Neural progenitor cell (in vitro differentiated cells): ENCODE data around the gene SIX4. TPM values are rescaled to one million over a fixed set of nuclear protein-coding genes. Genes with fewer than 3 reads are reported as not detected.

ENCODE experiments used
- DNase-seq: peaks from one replicate; pipeline ENCODE4 v3.0.0-alpha.2; 2016; ENCODE audit warnings: low spot score
- H2AFZ ChIP-seq: fragments of 200-600 bp; sonication (generic); replicated peaks from 2 replicates; pipeline ENCODE4 v1.6.1; 2016; ENCODE audit warnings: antibody characterized with exemption
- H3F3A ChIP-seq: fragments of 200-600 bp; sonication (generic); 2 replicates; pipeline ENCODE4 v1.6.1; 2016; ENCODE audit warnings: antibody characterized with exemption, low read depth
- H3K27ac ChIP-seq: fragments of 200-600 bp; sonication (generic); 2 replicates; pipeline ENCODE4 v1.5.1; 2016; ENCODE audit warnings: mild to moderate bottlenecking
- H3K27me3 ChIP-seq: fragments of 200-600 bp; sonication (generic); 2 replicates; pipeline ENCODE4 v1.6.1; 2016; ENCODE audit warnings: mild to moderate bottlenecking, moderate library complexity
- H3K36me3 ChIP-seq: fragments of 200-600 bp; sonication (generic); 2 replicates; pipeline ENCODE4 v1.5.1; 2016
- H3K4me1 ChIP-seq: fragments of 200-600 bp; sonication (generic); 2 replicates; pipeline ENCODE4 v1.6.1; 2016; ENCODE audit warnings: mixed run types
- H3K4me2 ChIP-seq: fragments of 200-600 bp; sonication (generic); 2 replicates; pipeline ENCODE4 v1.6.1; 2016
- H3K4me3 ChIP-seq: fragments of 200-600 bp; sonication (generic); 2 replicates; pipeline ENCODE4 v1.5.1; 2016
- H3K79me2 ChIP-seq: fragments of 200-600 bp; sonication (generic); 2 replicates; pipeline ENCODE4 v1.6.1; 2016; ENCODE audit warnings: low read depth
- H3K9ac ChIP-seq: fragments of 200-600 bp; sonication (generic); 2 replicates; pipeline ENCODE4 v1.6.1; 2016
- H3K9me3 ChIP-seq: fragments of 200-600 bp; sonication (generic); 2 replicates; pipeline ENCODE4 v1.5.1; 2016; ENCODE audit warnings: low read depth
- H4K20me1 ChIP-seq: fragments of 200-600 bp; sonication (generic); 2 replicates; pipeline ENCODE4 v1.6.1; 2016; ENCODE audit warnings: low read depth
- H3K27ac Mint-ChIP-seq: 3 replicates; pipeline ENCODE4 v1.8.0; 2021; ENCODE audit warnings: mixed read lengths
- H3K27me3 Mint-ChIP-seq: 2 replicates; pipeline ENCODE4 v1.8.0; 2022; ENCODE audit warnings: low read depth, mild to moderate bottlenecking, inconsistent platforms, moderate library complexity, mixed read lengths; ENCODE audit not compliant: insufficient read depth
- H3K36me3 Mint-ChIP-seq: 3 replicates; pipeline ENCODE4 v1.8.0; 2021; ENCODE audit warnings: mixed read lengths
- H3K4me1 Mint-ChIP-seq: 3 replicates; pipeline ENCODE4 v1.8.0; 2021; ENCODE audit warnings: mixed read lengths
- H3K4me3 Mint-ChIP-seq: 3 replicates; pipeline ENCODE4 v1.8.0; 2021; ENCODE audit warnings: mild to moderate bottlenecking, moderate library complexity, mixed read lengths
- H3K9me3 Mint-ChIP-seq: 3 replicates; pipeline ENCODE4 v1.8.0; 2020; ENCODE audit warnings: mixed read lengths
- EZH2 ChIP-seq: fragments of 200-600 bp; sonication (generic); IDR thresholded peaks from 2 replicates; pipeline ENCODE4 v1.6.1; 2017; ENCODE audit warnings: antibody characterized with exemption, mild to moderate bottlenecking, moderate library complexity
- EZH2phosphoT487 ChIP-seq: fragments of 200-600 bp; sonication (generic); IDR thresholded peaks from 2 replicates; pipeline ENCODE4 v1.6.1; 2017; ENCODE audit warnings: antibody characterized with exemption
- total RNA-seq: library from RNA; depleted of rRNA; stranded (reverse); fragments of >200 nt; gene quantifications from 2 replicates; pipeline ENCODE4 v1.2.3, GENCODE V29; 2015; ENCODE audit warnings: low replicate concordance
- TF ChIP-seq, protein P1 (sequence below): fragments of 200-600 bp; sonication (generic); IDR thresholded peaks from 2 replicates; pipeline ENCODE4 v1.5.1; 2017; ENCODE audit warnings: antibody characterized with exemption, mild to moderate bottlenecking

The SIX4 gene
- total RNA-seq, 1 donor from 2014 or later: 32.9 TPM

DNA sequence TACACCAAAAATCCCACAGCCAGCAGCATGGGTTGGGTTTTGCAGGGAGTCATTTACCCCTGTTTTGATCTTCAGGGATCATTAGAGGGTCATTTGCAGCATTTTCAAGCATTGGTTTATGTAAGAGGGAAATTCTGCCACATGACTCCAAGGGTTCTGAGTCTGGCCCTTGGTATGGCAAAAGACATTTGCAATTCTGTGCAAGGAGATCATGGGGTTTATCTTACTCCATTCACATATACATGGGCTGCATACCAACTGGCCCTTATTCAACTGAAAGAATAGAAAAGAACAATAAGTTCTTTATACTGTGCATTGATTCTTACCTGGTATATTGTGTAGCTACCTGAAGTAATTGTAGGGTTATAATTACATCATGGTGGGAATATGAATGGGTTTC lies 13.7 kb downstream of the SIX4 start:
- Mint-ChIP-seq H3K27ac (no peak overlapping the region), H3K27me3 (no peaks in the 10 kb centered on the region), H3K4me1 (no peaks in the 10 kb centered on the region), H3K36me3 (peaks cover 9% of the 10 kb centered on the region), H3K4me3 (no peak overlapping the region), H3K9me3 (no peaks in the 10 kb centered on the region)
- no peak overlapping the region for H3K27ac ChIP-seq
- peaks cover 15% of the 10 kb centered on the region for H3K36me3 ChIP-seq
- no peak overlapping the region for H3K4me2 ChIP-seq
- no peaks in the 10 kb centered on the region for H3K27me3 ChIP-seq
- peaks cover 5% of the 10 kb centered on the region for H3F3A ChIP-seq
- H3K9ac ChIP-seq: no peak overlapping the region
- TF ChIP-seq EZH2 (no peak), EZH2phosphoT487 (no peak)
- TF ChIP-seq, protein P1, sequence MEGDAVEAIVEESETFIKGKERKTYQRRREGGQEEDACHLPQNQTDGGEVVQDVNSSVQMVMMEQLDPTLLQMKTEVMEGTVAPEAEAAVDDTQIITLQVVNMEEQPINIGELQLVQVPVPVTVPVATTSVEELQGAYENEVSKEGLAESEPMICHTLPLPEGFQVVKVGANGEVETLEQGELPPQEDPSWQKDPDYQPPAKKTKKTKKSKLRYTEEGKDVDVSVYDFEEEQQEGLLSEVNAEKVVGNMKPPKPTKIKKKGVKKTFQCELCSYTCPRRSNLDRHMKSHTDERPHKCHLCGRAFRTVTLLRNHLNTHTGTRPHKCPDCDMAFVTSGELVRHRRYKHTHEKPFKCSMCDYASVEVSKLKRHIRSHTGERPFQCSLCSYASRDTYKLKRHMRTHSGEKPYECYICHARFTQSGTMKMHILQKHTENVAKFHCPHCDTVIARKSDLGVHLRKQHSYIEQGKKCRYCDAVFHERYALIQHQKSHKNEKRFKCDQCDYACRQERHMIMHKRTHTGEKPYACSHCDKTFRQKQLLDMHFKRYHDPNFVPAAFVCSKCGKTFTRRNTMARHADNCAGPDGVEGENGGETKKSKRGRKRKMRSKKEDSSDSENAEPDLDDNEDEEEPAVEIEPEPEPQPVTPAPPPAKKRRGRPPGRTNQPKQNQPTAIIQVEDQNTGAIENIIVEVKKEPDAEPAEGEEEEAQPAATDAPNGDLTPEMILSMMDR: no peak
- H2AFZ ChIP-seq: no peak overlapping the region
- H3K4me1 ChIP-seq: peaks cover 3% of the 10 kb centered on the region
- H3K4me3 ChIP-seq: no peak overlapping the region
- DNase-seq: no peak
- H3K9me3 ChIP-seq: no peaks in the 10 kb centered on the region
- peaks cover 52% of the 10 kb centered on the region for H4K20me1 ChIP-seq
- peaks cover 13% of the 10 kb centered on the region for H3K79me2 ChIP-seq

DNA sequence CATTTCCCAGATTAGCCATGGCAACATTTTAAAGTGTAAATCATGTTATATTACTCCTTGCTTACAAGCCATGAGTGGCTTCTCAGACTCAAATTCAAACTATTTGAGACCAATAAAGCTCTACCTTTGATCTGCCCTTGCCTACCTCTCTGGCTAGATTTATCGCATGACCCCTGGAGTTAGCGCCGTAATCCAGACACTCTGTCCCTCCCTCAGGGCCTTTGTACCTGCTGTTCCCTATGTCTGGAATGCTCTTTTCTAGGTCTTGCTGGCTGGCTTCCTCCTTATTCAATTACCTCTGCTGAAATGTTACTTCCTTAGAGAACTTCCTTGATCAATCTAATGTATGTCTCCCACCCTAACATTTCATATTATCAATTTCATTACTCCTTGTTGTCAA lies 16.3 kb downstream of the SIX4 start:
- Histone ChIP-seq H3K27me3 (no peaks in the 10 kb centered on the region), H3F3A (peaks cover 14% of the 10 kb centered on the region), H3K9ac (no peak overlapping the region), H3K36me3 (peaks cover 11% of the 10 kb centered on the region), H2AFZ (no peak overlapping the region), H4K20me1 (peaks cover 34% of the 10 kb centered on the region), H3K79me2 (peaks cover 3% of the 10 kb centered on the region), H3K4me1 (peaks cover 3% of the 10 kb centered on the region), H3K27ac (no peak overlapping the region), H3K4me2 (no peak overlapping the region), H3K4me3 (no peak overlapping the region), H3K9me3 (no peaks in the 10 kb centered on the region)
- no peak for DNase-seq
- peaks cover 2% of the 10 kb centered on the region for H3K36me3 Mint-ChIP-seq
- no peak overlapping the region for H3K27ac Mint-ChIP-seq
- H3K4me1 Mint-ChIP-seq: peaks cover 6% of the 10 kb centered on the region
- no peaks in the 10 kb centered on the region for H3K9me3 Mint-ChIP-seq
- no peak for TF ChIP-seq EZH2
- TF ChIP-seq EZH2phosphoT487: no peak
- TF ChIP-seq, protein P1: no peak
- no peak overlapping the region for H3K4me3 Mint-ChIP-seq
- no peaks in the 10 kb centered on the region for H3K27me3 Mint-ChIP-seq

DNA sequence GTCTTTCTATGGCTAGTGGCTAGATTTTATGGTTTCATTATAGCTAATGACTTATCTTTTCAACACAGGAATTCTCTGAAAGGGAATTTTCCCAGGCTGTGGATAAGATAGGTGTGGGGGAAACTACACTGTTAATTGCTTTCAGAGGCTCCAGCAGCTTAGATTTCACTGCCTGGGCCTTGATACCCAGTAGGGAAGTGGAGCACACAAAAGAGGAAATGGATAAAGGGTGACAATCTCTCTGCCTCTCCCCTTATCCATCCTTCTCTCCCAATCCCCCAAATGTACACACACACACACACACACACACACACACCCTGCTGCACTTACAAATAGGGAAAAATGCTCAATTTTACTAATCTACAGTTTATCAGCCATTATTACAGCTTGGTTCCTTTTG lies 19.1 kb downstream of the SIX4 start:
- H3K27ac Mint-ChIP-seq: no peak overlapping the region
- H3K4me3 ChIP-seq: no peak overlapping the region

More for the DNA sequence above, 19.1 kb downstream of the SIX4 start:
- H3K4me1 ChIP-seq: no peaks in the 10 kb centered on the region
- H2AFZ ChIP-seq: no peak overlapping the region
- H3K79me2 ChIP-seq: no peaks in the 10 kb centered on the region
- Mint-ChIP-seq H3K9me3 (peaks cover 14% of the 10 kb centered on the region), H3K4me1 (peaks cover 6% of the 10 kb centered on the region), H3K27me3 (no peaks in the 10 kb centered on the region), H3K4me3 (no peak overlapping the region), H3K36me3 (no peaks in the 10 kb centered on the region)
- no peak for TF ChIP-seq EZH2
- TF ChIP-seq EZH2phosphoT487: no peak
- TF ChIP-seq, protein P1: no peak
- peak overlapping the region; percentile 59 for H3K27ac ChIP-seq
- no peaks in the 10 kb centered on the region for H3K9me3 ChIP-seq
- H3K27me3 ChIP-seq: no peaks in the 10 kb centered on the region
- peak; percentile 30 for DNase-seq
- H3K36me3 ChIP-seq: no peaks in the 10 kb centered on the region
- H3K9ac ChIP-seq: no peak overlapping the region
- H3K4me2 ChIP-seq: no peak overlapping the region
- H4K20me1 ChIP-seq: peaks cover 14% of the 10 kb centered on the region
- peaks cover 9% of the 10 kb centered on the region for H3F3A ChIP-seq
